Naive thymus-derived CD8-positive, alpha-beta T cell (primary cell): ENCODE results near the gene GRID1. TPM values are rescaled to one million over a fixed set of nuclear protein-coding genes. Genes with fewer than 3 reads are reported as not detected.
"Not testable (repeated sequence)": the region's sequence is repeated elsewhere in the genome, so short reads cannot be mapped to it uniquely, and the experiment has no call there.

Source experiments
- ATAC-seq, 2 donors: fragments of 150-1000 bp; cut with Tn5 transposase in 1 of 2; sonication (Bioruptor Pico), chemical (Tn5 transposase) in 1 of 2; 1 replicate in 1 of 2; 2 replicates in 1 of 2; pipeline ENCODE4 v1.10.0; 2021; ENCODE audit warnings: mild to moderate bottlenecking in 2 of 2, moderate library complexity in 2 of 2
- POLR2A ChIA-PET: fragments of 350-600 bp; sonication (Branson Sonifier 250); formaldehyde crosslinking; loops from one replicate; lab custom pipeline; 2021; ENCODE audit warnings: antibody characterized with exemption; lab: Charles Lee
- DNase-seq, 10 donors: peaks; one replicate each; pipeline versions ENCODE4 v3.0.0 to v3.0.0-alpha.2; 2020 to 2022
- H3K27ac Mint-ChIP-seq, 10 donors: one replicate each; pipeline ENCODE4 v1.8.0; 2020 to 2022; ENCODE audit warnings: mild to moderate bottlenecking in 10 of 10, mixed read lengths in 10 of 10, moderate library complexity in 4 of 10, inconsistent platforms in 1 of 10
- H3K27me3 Mint-ChIP-seq, 5 donors: one replicate each; pipeline ENCODE4 v1.8.0; 2021 to 2022; ENCODE audit warnings: mixed read lengths in 5 of 5
- H3K36me3 Mint-ChIP-seq, 3 donors: one replicate each; pipeline ENCODE4 v1.8.0; 2020 to 2022; ENCODE audit warnings: mixed read lengths in 3 of 3, mild to moderate bottlenecking in 2 of 3, inconsistent platforms in 1 of 3
- H3K4me1 Mint-ChIP-seq, 4 donors: one replicate each; pipeline ENCODE4 v1.8.0; 2021 to 2022; ENCODE audit warnings: mixed read lengths in 4 of 4
- H3K4me3 Mint-ChIP-seq, 10 donors: one replicate each; pipeline ENCODE4 v1.8.0; 2020 to 2022; ENCODE audit warnings: mild to moderate bottlenecking in 10 of 10, mixed read lengths in 10 of 10, moderate library complexity in 6 of 10, inconsistent platforms in 1 of 10
- H3K9me3 Mint-ChIP-seq, 9 donors: one replicate each; pipeline ENCODE4 v1.8.0; 2020 to 2022; ENCODE audit warnings: mixed read lengths in 9 of 9, mild to moderate bottlenecking in 3 of 9, inconsistent platforms in 1 of 9, moderate library complexity in 1 of 9
- polyA plus RNA-seq, 3 donors: library from polyadenylated mRNA; unstranded; fragments of 300-500 nt; fragmentation: Illumina TruSeq; gene quantifications; one replicate each; pipeline ENCODE4 v1.2.3, GENCODE V29; 2021
- total RNA-seq, 8 experiments: library from RNA in 2 of 8; stranded (reverse) in 2 of 8; gene quantifications; one replicate each; pipeline ENCODE4 v1.2.3 and lab custom pipeline; 2021 to 2026

The GRID1 gene
- total and polyA plus RNA-seq, 5 experiments from 2014 or later, result not detected

DNA sequence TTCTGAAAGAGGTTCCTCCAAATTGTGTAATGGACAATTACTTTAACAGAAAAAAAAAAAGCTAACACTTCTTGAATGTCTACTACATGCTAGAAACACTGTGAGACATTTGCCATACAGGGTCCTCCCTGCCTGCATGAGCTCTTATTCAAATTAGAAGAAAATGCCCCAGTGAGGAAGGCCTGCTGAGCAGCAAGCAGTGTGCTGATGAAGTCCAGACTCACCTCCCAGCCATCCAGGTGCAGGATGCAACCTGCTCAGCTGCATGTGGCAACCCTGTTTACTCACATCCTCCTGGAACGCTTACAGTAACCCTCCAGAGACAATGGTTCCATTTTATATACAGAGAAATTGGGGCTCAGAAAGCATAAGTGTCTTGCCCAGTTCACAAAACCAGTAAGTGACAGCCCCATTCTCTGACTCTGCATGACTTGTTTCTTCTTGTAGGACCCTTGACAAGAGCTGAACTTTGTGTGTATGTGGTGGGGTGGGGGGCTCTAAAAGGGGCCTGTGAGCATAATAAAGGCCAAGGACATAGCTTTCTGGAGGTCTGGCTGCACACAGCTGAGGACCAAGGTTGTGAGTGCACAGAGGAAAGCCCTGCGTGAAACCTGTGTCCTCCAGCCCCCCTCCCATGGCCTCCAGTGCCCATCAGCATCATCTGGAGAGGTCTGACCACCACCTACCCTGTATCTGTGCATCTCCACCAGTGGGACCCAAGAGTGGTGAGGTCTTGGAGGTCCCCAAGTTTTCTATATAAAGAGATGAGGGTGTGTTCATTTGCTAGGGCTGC, 387.8 kb downstream of the GRID1 start:
- Mint-ChIP-seq H3K36me3 (no peaks in the 10 kb centered on the region), H3K9me3 (no peaks in the 10 kb centered on the region), H3K27me3 (peaks cover 0 to 7% (median 0%) of the 10 kb centered on the region in 5 donors), H3K4me3 (no peak overlapping the region), H3K27ac (no peak overlapping the region), H3K4me1 (no peaks in the 10 kb centered on the region)
- POLR2A ChIA-PET, result no interaction called here
- DNase-seq, result no peak
- ATAC-seq, result no peak

DNA sequence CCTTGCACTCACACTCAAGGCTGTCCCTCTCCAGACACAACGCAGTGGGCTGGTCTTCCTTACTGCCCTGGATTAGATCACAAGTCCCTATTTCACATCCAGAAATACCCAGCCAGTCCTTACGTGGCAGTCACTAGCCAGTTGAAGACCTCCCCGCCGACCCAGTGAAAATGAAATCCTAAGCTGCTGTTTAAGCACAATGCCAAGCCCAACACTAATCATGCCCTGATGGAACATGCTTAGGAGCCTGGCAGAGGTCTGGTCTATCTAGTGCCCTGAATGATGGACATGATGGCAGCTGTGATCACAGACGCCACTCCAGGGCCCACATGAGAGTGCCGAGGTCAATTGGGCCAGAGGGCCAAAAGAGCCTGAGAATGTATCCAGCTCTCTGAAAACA, 389.0 kb downstream of the GRID1 start:
- no peaks in the 10 kb centered on the region for H3K36me3 Mint-ChIP-seq
- POLR2A ChIA-PET, result no interaction called here
- no peak overlapping the region for H3K4me3 Mint-ChIP-seq
- H3K27me3 Mint-ChIP-seq, result peaks cover 0 to 7% (median 0%) of the 10 kb centered on the region in 5 donors
- H3K9me3 Mint-ChIP-seq, result no peaks in the 10 kb centered on the region
- ATAC-seq (no peak), DNase-seq (no peak)
- no peaks in the 10 kb centered on the region for H3K4me1 Mint-ChIP-seq
- H3K27ac Mint-ChIP-seq, result no peak overlapping the region

DNA sequence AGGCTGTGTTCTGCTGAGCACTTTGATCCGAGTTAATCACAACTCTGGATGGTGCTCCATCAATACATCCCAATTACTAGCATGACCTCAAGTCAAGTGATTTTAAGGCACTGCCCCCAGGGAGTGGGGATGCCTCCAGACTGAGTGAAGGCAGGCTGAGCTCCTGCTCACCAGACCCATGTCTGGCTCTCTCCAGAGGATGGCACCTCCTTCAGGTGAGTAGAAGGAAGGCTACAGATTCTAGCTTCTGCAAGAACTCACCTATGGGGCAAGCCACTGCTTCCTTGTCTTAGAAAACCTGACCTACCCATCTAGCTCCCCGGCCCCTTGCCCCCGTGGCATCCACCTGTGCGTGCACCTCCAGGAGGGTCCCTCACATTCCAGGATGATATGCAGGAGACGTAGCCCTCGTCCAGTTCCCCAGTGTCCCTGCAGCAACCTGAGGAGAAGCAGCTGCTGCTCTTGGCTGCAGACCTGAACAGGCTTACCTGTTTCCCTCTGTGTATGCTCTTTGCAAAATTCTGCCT, 390.3 kb downstream of the GRID1 start:
- DNase-seq (no peak), ATAC-seq (no peak)
- no peak overlapping the region for H3K4me3 Mint-ChIP-seq
- H3K4me1 Mint-ChIP-seq, result no peaks in the 10 kb centered on the region
- H3K9me3 Mint-ChIP-seq, result peaks cover 0 to 9% (median 6%) of the 10 kb centered on the region in 9 donors
- H3K36me3 Mint-ChIP-seq, result no peaks in the 10 kb centered on the region
- H3K27me3 Mint-ChIP-seq, result peaks cover 0 to 1% (median 0%) of the 10 kb centered on the region in 5 donors
- no peak overlapping the region for H3K27ac Mint-ChIP-seq
- POLR2A ChIA-PET, result no interaction called here

- Mint-ChIP-seq H3K27ac (no peak overlapping the region), H3K27me3 (no peaks in the 10 kb centered on the region), H3K9me3 (peaks cover 5 to 23% (median 10%) of the 10 kb centered on the region in 9 donors), H3K4me3 (no peak overlapping the region), H3K4me1 (no peaks in the 10 kb centered on the region), H3K36me3 (no peaks in the 10 kb centered on the region)
- DNase-seq (no peak), ATAC-seq (no peak)
- POLR2A ChIA-PET, result no interaction called here
Observed at GRCh38 chr10:85971494-85971893, 395.1 kb downstream of the GRID1 start.

DNA sequence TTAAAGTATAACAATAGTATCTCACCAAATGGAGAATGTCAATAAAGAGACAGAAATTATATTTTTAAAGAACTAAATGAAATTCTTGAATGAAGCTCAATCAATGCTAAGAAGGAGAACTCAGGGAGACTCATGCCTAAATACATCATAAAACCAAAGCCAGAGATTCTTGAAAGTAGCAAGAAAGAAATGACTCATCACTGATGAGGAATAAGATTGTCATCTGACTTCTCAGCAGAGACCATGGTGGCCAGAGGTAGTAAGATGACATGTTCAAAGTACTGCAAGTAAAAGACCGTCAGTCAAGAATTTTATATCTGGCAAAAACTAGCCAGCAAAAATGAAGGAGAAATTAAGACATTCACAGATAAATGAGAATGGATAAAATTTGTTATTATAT, 399.0 kb downstream of the GRID1 start:
- Mint-ChIP-seq H3K27me3 (peaks cover 14 to 20% (median 16%) of the 10 kb centered on the region in 5 donors), H3K4me1 (no peaks in the 10 kb centered on the region), H3K4me3 (no peak overlapping the region), H3K27ac (no peak overlapping the region), H3K36me3 (peaks cover 0 to 11% (median 0%) of the 10 kb centered on the region in 3 donors), H3K9me3 (peaks cover 9 to 49% (median 22%) of the 10 kb centered on the region in 9 donors)
- ATAC-seq, result no peak
- no peak for DNase-seq
- POLR2A ChIA-PET, result no interaction called here

- Mint-ChIP-seq H3K4me1 (no peaks in the 10 kb centered on the region), H3K4me3 (no peak overlapping the region), H3K36me3 (peaks cover 0 to 11% (median 0%) of the 10 kb centered on the region in 3 donors), H3K27ac (no peak overlapping the region), H3K27me3 (peaks cover 16 to 48% (median 31%) of the 10 kb centered on the region in 5 donors), H3K9me3 (peaks cover 0 to 26% (median 14%) of the 10 kb centered on the region in 9 donors)
- no peak for DNase-seq
- no peak for ATAC-seq
- POLR2A ChIA-PET, result no interaction called here
Observed at GRCh38 chr10:85961479-85962067, 405.0 kb downstream of the GRID1 start.

- POLR2A ChIA-PET, result no interaction called here
- H3K4me1 Mint-ChIP-seq, result no peaks in the 10 kb centered on the region
- H3K36me3 Mint-ChIP-seq, result peaks cover 0 to 11% (median 0%) of the 10 kb centered on the region in 3 donors
- ATAC-seq (no peak), DNase-seq (no peak)
- H3K4me3 Mint-ChIP-seq, result no peak overlapping the region
- peaks cover 18 to 53% (median 29%) of the 10 kb centered on the region in 5 donors for H3K27me3 Mint-ChIP-seq
- H3K27ac Mint-ChIP-seq, result no peak overlapping the region
- H3K9me3 Mint-ChIP-seq, result peaks cover 0 to 26% (median 14%) of the 10 kb centered on the region in 9 donors
Observed at GRCh38 chr10:85961073-85961472, 405.5 kb downstream of the GRID1 start.

GRCh38 chr10:85959239-85959638, 407.4 kb downstream of the GRID1 start:
- Mint-ChIP-seq H3K4me3 (no peak overlapping the region), H3K9me3 (peaks cover 0 to 14% (median 10%) of the 10 kb centered on the region in 9 donors), H3K27ac (no peak overlapping the region), H3K27me3 (peaks cover 15 to 56% (median 27%) of the 10 kb centered on the region in 5 donors), H3K36me3 (peaks cover 0 to 11% (median 0%) of the 10 kb centered on the region in 3 donors), H3K4me1 (no peaks in the 10 kb centered on the region)
- DNase-seq, result no peak
- ATAC-seq, result no peak
- POLR2A ChIA-PET, result no interaction called here

DNA sequence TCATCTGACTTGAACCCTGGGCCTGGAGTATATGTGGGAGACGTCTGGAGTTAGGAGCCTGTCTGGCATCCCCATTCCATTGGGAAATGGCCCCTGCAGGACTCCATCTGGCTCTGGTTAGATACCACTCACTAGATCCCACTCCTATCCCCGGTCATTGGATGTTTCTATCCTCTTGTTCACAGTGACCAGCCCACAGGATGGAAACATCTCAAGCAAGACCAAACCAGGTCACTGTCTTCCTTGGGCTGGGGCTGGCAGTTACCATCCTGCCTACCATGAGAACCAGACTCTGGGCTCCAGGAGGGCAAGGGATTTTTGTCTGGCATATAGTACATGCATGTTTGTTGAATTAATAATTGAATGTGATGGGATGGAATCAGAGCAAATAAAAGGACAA, 415.7 kb downstream of the GRID1 start:
- Mint-ChIP-seq H3K36me3 (no peaks in the 10 kb centered on the region), H3K9me3 (no peaks in the 10 kb centered on the region), H3K27ac (no peak overlapping the region), H3K4me1 (no peaks in the 10 kb centered on the region), H3K27me3 (peaks cover 2 to 8% (median 6%) of the 10 kb centered on the region in 5 donors), H3K4me3 (no peak overlapping the region)
- DNase-seq (no peak), ATAC-seq (no peak)
- POLR2A ChIA-PET, result no interaction called here

GRCh38 chr10:85946713-85947326, 419.8 kb downstream of the GRID1 start:
- Mint-ChIP-seq H3K4me3 (no peak overlapping the region), H3K9me3 (no peaks in the 10 kb centered on the region), H3K27me3 (peaks cover 7 to 17% (median 15%) of the 10 kb centered on the region in 5 donors), H3K4me1 (peaks cover 0 to 2% (median 0%) of the 10 kb centered on the region in 4 donors), H3K27ac (no peak overlapping the region), H3K36me3 (no peaks in the 10 kb centered on the region)
- no peak for DNase-seq
- no peak for ATAC-seq
- POLR2A ChIA-PET, result no interaction called here

GRCh38 chr10:85936161-85936560, 430.4 kb downstream of the GRID1 start:
- POLR2A ChIA-PET, result no interaction called here
- H3K27ac Mint-ChIP-seq, result no peak overlapping the region

GRCh38 chr10:85934586-85934985, 432.0 kb downstream of the GRID1 start:
- H3K9me3 Mint-ChIP-seq, result peaks cover 0 to 4% (median 0%) of the 10 kb centered on the region in 9 donors
- ATAC-seq, result no peak
- H3K36me3 Mint-ChIP-seq, result no peaks in the 10 kb centered on the region
- H3K27me3 Mint-ChIP-seq, result peaks cover 0 to 11% (median 6%) of the 10 kb centered on the region in 5 donors
- POLR2A ChIA-PET, result no interaction called here
- no peak for DNase-seq
- H3K4me3 Mint-ChIP-seq, result no peak overlapping the region
- no peak overlapping the region for H3K27ac Mint-ChIP-seq
- no peaks in the 10 kb centered on the region for H3K4me1 Mint-ChIP-seq

More at GRCh38 chr10:85936161-85936560, 430.4 kb downstream of the GRID1 start:
- H3K4me1 Mint-ChIP-seq, result no peaks in the 10 kb centered on the region
- no peak for DNase-seq
- peaks cover 0 to 11% (median 6%) of the 10 kb centered on the region in 5 donors for H3K27me3 Mint-ChIP-seq
- H3K4me3 Mint-ChIP-seq, result no peak overlapping the region
- peaks cover 0 to 4% (median 0%) of the 10 kb centered on the region in 9 donors for H3K9me3 Mint-ChIP-seq
- ATAC-seq, result no peak
- H3K36me3 Mint-ChIP-seq, result no peaks in the 10 kb centered on the region

DNA sequence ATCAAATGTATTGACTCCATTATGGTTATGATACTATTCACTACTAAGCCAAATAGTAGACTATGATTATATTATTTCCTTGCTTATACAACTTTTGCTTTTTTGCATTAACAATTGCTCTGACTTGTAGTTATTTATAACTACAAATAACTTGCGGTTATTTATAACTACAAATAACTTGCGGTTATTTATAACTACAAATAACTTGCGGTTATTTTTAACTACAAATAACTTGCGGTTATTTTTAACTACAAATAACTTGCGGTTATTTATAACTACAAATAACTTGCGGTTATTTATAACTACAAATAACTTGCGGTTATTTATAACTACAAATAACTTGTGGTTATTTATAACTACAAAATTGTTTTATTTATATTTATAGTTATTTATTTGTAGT, 436.6 kb downstream of the GRID1 start:
- H3K4me3 Mint-ChIP-seq, H3K36me3 Mint-ChIP-seq, H3K9me3 Mint-ChIP-seq, H3K4me1 Mint-ChIP-seq, H3K27ac Mint-ChIP-seq, POLR2A ChIA-PET, DNase-seq, ATAC-seq: not testable (repeated sequence)
- H3K27me3 Mint-ChIP-seq, result peaks cover 0 to 11% (median 6%) of the 10 kb centered on the region in 5 donors
